Tibial nerve (tissue), 3 donors: ENCODE results near the gene UFL1.

Experiments
- POLR2A ChIP-seq, 2 donors: fragments of 450-650 bp; IDR thresholded peaks; one replicate each; pipeline ENCODE4 v1.6.1; 2017; ENCODE audit warnings: antibody characterized with exemption in 2 of 2, mild to moderate bottlenecking in 2 of 2, moderate library complexity in 2 of 2
- TF ChIP-seq, protein P1 (sequence below), 5 experiments: fragments of 200-600 bp in 3 of 5; fragments of 450-650 bp in 2 of 5; sonication (generic) in 3 of 5; IDR thresholded peaks; one replicate each; pipeline ENCODE4 v1.5.1; 2016 to 2019; ENCODE audit warnings: antibody characterized with exemption in 5 of 5, mild to moderate bottlenecking in 3 of 5, moderate library complexity in 2 of 5

DNA sequence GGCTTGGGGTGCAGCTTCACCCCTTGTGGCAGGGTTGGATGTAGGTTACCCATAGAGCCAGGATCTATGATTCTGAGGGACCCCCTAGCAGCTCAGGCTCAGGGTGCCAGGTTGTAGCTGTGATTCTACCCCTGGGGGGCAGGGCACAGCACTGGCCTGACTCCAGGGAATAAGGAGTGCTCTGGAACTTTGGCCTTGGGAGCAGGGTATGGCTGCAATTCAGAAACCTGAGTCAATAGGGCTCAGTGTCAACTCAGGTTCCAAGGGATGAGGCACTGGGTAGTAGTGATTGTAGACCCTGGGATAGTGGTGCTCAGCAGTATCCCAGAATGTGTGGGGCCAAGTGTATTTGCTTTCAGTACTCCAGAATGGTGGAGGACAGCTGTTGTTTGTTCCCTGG lies 49.9 kb downstream of the UFL1 start:
- TF ChIP-seq, protein P1, sequence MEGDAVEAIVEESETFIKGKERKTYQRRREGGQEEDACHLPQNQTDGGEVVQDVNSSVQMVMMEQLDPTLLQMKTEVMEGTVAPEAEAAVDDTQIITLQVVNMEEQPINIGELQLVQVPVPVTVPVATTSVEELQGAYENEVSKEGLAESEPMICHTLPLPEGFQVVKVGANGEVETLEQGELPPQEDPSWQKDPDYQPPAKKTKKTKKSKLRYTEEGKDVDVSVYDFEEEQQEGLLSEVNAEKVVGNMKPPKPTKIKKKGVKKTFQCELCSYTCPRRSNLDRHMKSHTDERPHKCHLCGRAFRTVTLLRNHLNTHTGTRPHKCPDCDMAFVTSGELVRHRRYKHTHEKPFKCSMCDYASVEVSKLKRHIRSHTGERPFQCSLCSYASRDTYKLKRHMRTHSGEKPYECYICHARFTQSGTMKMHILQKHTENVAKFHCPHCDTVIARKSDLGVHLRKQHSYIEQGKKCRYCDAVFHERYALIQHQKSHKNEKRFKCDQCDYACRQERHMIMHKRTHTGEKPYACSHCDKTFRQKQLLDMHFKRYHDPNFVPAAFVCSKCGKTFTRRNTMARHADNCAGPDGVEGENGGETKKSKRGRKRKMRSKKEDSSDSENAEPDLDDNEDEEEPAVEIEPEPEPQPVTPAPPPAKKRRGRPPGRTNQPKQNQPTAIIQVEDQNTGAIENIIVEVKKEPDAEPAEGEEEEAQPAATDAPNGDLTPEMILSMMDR (IDR thresholded peaks at IDR 0.05): no peak
- no peak for TF ChIP-seq POLR2A (IDR thresholded peaks at IDR 0.05)
